Stimulated activated CD4-positive, alpha-beta T cell treated with anti-CD3 and anti-CD28 coated beads, Interleukin-1b, Interleukin-23, amount 100 ng/mL, for 48 hours (primary cell): Measurements from ENCODE around the gene TUBA1B.
A peak's percentile ranks its signal among the peaks of the same experiment; 100 is the strongest.

Experiments used
- DNase-seq: peaks from one replicate; pipeline ENCODE4 v3.0.0-alpha.2; 2020

TUBA1B gene

DNA sequence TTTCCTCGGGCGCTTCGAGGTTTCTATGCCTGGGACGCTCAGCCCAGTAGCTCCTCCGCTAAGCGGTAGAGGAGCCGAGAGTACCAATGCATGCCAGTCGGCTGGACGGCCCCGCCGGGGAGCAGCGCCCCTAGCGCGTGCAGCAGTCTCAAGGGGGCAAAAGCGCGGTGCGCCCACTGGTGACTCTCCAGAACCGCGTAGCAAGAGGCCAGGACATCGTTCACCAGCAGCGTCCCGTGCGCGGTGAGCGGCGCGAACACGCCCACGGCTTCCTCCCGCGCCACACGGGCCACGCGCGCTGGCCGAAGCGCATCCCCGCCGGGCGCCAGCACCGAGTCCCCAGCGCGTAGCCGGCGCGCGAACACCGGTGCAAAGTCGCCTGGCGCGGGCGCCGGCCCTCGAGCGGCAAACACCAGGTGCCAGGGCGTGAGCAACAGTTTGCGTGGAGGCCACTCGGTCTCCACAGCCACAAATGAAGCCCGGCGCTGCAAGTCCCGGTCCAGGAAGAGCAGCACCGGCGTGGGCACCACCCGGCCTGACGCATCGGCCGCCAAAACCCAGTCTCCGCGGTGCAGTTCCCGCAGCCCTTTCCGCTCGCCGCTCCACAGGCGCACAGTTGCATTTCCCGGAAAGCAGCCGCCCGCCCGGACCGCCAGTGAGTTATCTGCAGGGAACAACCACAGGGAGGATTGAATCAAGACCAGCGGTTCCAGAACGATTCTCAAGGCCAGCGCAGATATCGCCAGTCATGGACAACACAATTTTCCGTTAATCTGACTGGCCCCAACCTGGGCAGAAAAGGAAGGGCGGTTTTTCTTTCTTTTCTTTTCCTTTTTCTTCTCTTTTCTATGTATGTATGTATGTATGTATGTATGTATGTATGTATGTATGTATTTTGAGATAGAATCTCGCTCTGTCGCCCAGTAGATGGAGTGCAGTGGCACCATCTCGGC is 41.1 kb downstream of the TUBA1B start:
- no peak for DNase-seq

DNA sequence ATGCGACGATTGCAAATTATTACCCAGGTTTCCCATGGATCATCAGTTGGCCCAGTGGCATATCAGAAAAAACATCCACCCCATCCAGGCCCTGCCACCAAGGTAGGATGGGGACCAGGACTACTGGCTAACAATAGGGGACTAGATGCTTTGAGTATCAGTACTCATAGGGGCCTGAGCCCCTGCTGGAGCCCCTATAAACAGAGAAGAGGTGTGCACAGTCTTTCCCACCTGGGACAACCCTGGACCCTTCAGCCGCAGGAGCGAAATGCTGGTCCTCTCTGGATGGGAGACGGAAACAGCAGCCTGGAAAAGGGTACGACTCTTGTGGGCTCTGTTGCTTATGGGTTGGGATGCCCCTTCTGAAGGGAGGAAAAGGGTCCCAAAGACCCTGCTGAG is 42.3 kb downstream of the TUBA1B start:
- DNase-seq, result no peak

GRCh38 chr12:49088150-49088931 is 42.9 kb downstream of the TUBA1B start:
- DNase-seq, result peak; percentile 69

GRCh38 chr12:49086116-49086515 is 45.1 kb downstream of the TUBA1B start:
- no peak for DNase-seq

- DNase-seq, result no peak
Measured at GRCh38 chr12:49084438-49084837, 46.8 kb downstream of the TUBA1B start.

DNA sequence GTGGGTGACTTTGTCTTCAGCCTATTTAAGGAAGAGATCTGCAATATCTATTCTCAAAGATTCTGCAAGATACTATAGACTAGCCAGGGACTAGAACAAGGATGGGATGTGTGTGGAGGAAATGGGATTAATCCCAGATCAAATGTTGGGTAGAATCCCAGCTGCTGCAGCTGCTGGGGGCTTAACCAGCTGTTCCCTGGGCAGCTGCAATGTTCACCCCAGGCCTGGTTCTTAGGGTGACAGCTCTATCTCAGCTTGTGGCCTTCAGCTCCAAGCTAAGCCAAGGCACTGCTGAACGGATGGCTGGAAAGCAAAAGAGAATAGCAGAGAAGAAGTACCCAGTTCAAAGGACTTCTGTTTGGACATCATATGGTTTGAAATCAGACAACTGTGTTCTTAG is 51.4 kb downstream of the TUBA1B start:
- DNase-seq, result no peak
